SHP77 (cell line): ENCODE results near the gene GOLGA7B.
"Not testable (repeated sequence)": the region's sequence is repeated elsewhere in the genome, so short reads cannot be mapped to it uniquely, and the experiment has no call there.

Experiments used
- DNase-seq, 2 experiments: peaks; one replicate each; lab custom pipeline; 2025; lab: John Stamatoyannopoulos, UW

The GOLGA7B gene

GRCh38 chr10:97831259-97831658 is 18.4 kb upstream of the GOLGA7B start:
- DNase-seq = no peak

GRCh38 chr10:97836446-97836845 is 13.2 kb upstream of the GOLGA7B start:
- no peak for DNase-seq

GRCh38 chr10:97838091-97838490 is 11.6 kb upstream of the GOLGA7B start:
- DNase-seq = no peak

- DNase-seq = not testable (repeated sequence)
Observed at GRCh38 chr10:97841166-97841565, 8.5 kb upstream of the GOLGA7B start.

- DNase-seq = not testable (repeated sequence)
Observed at GRCh38 chr10:97842114-97842513, 7.5 kb upstream of the GOLGA7B start.

- DNase-seq = peak in 1 of 2 experiments; percentile 22
Observed at GRCh38 chr10:97842656-97843280, 6.9 kb upstream of the GOLGA7B start.

GRCh38 chr10:97843281-97843671 is 6.4 kb upstream of the GOLGA7B start:
- DNase-seq = peak; percentile 91 to 94

- not testable (repeated sequence) for DNase-seq
Observed at GRCh38 chr10:97843972-97844371, 5.7 kb upstream of the GOLGA7B start.

GRCh38 chr10:97844678-97845077 is 5.0 kb upstream of the GOLGA7B start:
- DNase-seq = no peak

GRCh38 chr10:97849103-97849686 is 448 bp upstream of the GOLGA7B start:
- DNase-seq = peak; percentile 77

- DNase-seq = peak in 1 of 2 experiments; percentile 26
Observed at GRCh38 chr10:97850446-97850845, 803 bp downstream of the GOLGA7B start.

GRCh38 chr10:97851341-97852001 is 1.8 kb downstream of the GOLGA7B start:
- no peak for DNase-seq

GRCh38 chr10:97852277-97852676 is 2.6 kb downstream of the GOLGA7B start:
- DNase-seq = no peak

- DNase-seq = no peak
Observed at GRCh38 chr10:97852840-97853405, 3.3 kb downstream of the GOLGA7B start.

GRCh38 chr10:97854743-97855142 is 5.1 kb downstream of the GOLGA7B start:
- DNase-seq = no peak

GRCh38 chr10:97858001-97858439 is 8.4 kb downstream of the GOLGA7B start:
- no peak for DNase-seq

GRCh38 chr10:97861097-97861750 is 11.6 kb downstream of the GOLGA7B start:
- DNase-seq = no peak

GRCh38 chr10:97861924-97862323 is 12.3 kb downstream of the GOLGA7B start:
- no peak for DNase-seq

GRCh38 chr10:97863808-97864207 is 14.2 kb downstream of the GOLGA7B start:
- no peak for DNase-seq

- no peak for DNase-seq
Observed at GRCh38 chr10:97865488-97865887, 15.8 kb downstream of the GOLGA7B start.

GRCh38 chr10:97866524-97867219 is 17.0 kb downstream of the GOLGA7B start:
- DNase-seq = no peak
